ENCODE results near the gene PRR29. TPM values are rescaled to one million over a fixed set of nuclear protein-coding genes. Genes with fewer than 3 reads are reported as not detected.
A peak's percentile ranks its signal among the peaks of the same experiment; 100 is the strongest.

Gene PRR29
- total RNA-seq, 4 donors from 2014 or later = 0.23 to 1.1 (median 0.57) TPM; not detected in 1

- no peak for ATAC-seq
- Histone ChIP-seq H3K9me3 (no peaks in the 10 kb centered on the region), H3K27ac (peak overlapping the region in 2 of 4 donors; percentile 57 to 70), H3K4me1 (peaks cover 0 to 26% (median 17%) of the 10 kb centered on the region in 3 donors), H3K27me3 (peaks cover 75% of the 10 kb centered on the region), H3K36me3 (no peaks in the 10 kb centered on the region), H3K4me3 (no peak overlapping the region)
- no peak for TF ChIP-seq CTCF (IDR thresholded peaks at IDR 0.05)
- TF ChIP-seq POLR2A (IDR thresholded peaks at IDR 0.05) = no peak
- no peak for TF ChIP-seq POLR2AphosphoS5 (IDR thresholded peaks at IDR 0.05)
- TF ChIP-seq EP300 (IDR thresholded peaks at IDR 0.05) = no peak
- WGBS, 2 donors (ENCODE audit: low coverage in 1 of 2) = no CpG with 5 or more reads among the region's 7 CpGs
Measured at GRCh38 chr17:64001091-64001579, 3.0 kb downstream of the PRR29 start.

GRCh38 chr17:64001763-64002529 lies 3.8 kb downstream of the PRR29 start:
- Histone ChIP-seq H3K27ac (peak overlapping the region in 3 of 4 donors; percentile 4 to 73 (median 70)), H3K4me1 (peaks cover 0 to 32% (median 19%) of the 10 kb centered on the region in 3 donors), H3K36me3 (no peaks in the 10 kb centered on the region), H3K4me3 (no peak overlapping the region), H3K27me3 (peaks cover 70% of the 10 kb centered on the region), H3K9me3 (no peaks in the 10 kb centered on the region)
- WGBS, 2 donors (ENCODE audit: low coverage in 1 of 2) = 100% methylated on average over 1 of the region's 14 CpGs; no CpG with 5 or more reads in 1 of the 2 donors
- peak; percentile 84 for ATAC-seq
- no peak for TF ChIP-seq POLR2AphosphoS5 (IDR thresholded peaks at IDR 0.05)
- TF ChIP-seq CTCF (IDR thresholded peaks at IDR 0.05) = no peak
- TF ChIP-seq POLR2A (IDR thresholded peaks at IDR 0.05) = no peak
- TF ChIP-seq EP300 (IDR thresholded peaks at IDR 0.05) = no peak

- no peak overlapping the region for H3K4me3 ChIP-seq
- peaks cover 60% of the 10 kb centered on the region for H3K27me3 ChIP-seq
- H3K9me3 ChIP-seq = no peaks in the 10 kb centered on the region
- ATAC-seq = no peak
- TF ChIP-seq EP300 (IDR thresholded peaks at IDR 0.05) = no peak
- TF ChIP-seq POLR2AphosphoS5 (IDR thresholded peaks at IDR 0.05) = no peak
- TF ChIP-seq POLR2A (IDR thresholded peaks at IDR 0.05) = no peak
- TF ChIP-seq CTCF (IDR thresholded peaks at IDR 0.05) = no peak
- 83% methylated on average over 2 of the region's 22 CpGs; no CpG with 5 or more reads in 1 of the 2 donors for WGBS, 2 donors (ENCODE audit: low coverage in 1 of 2)
- peaks cover 0 to 34% (median 27%) of the 10 kb centered on the region in 3 donors for H3K4me1 ChIP-seq
- peak overlapping the region in 3 of 4 donors; percentile 4 to 73 (median 70) for H3K27ac ChIP-seq
- no peaks in the 10 kb centered on the region for H3K36me3 ChIP-seq
Measured at GRCh38 chr17:64002658-64003525, 4.7 kb downstream of the PRR29 start.

GRCh38 chr17:64003526-64004121 lies 5.5 kb downstream of the PRR29 start:
- TF ChIP-seq CTCF (IDR thresholded peaks at IDR 0.05) (no peak), POLR2AphosphoS5 (IDR thresholded peaks at IDR 0.05) (no peak), POLR2A (IDR thresholded peaks at IDR 0.05) (no peak), EP300 (IDR thresholded peaks at IDR 0.05) (no peak)
- no peak for ATAC-seq
- no peaks in the 10 kb centered on the region for H3K9me3 ChIP-seq
- H3K4me1 ChIP-seq = peaks cover 0 to 34% (median 26%) of the 10 kb centered on the region in 3 donors
- H3K27me3 ChIP-seq = peaks cover 53% of the 10 kb centered on the region
- peak overlapping the region in 1 of 4 donors; percentile 1 for H3K27ac ChIP-seq
- H3K36me3 ChIP-seq = no peaks in the 10 kb centered on the region
- WGBS, 2 donors (ENCODE audit: low coverage in 1 of 2) = 71 to 83% methylated on average over 2 to 5 of the region's 13 CpGs
- no peak overlapping the region for H3K4me3 ChIP-seq
